Stomach (tissue), 9 donors: ENCODE measurements around the gene NANOS3. TPM values are rescaled to one million over a fixed set of nuclear protein-coding genes. Genes with fewer than 3 reads are reported as not detected.

Experiments
- DNase-seq, 2 donors: peaks; one replicate each; pipeline versions ENCODE4 v3.0.0 to v3.0.0-alpha.2; 2013 to 2019
- H3K27ac ChIP-seq, 5 donors: fragments of 200-600 bp in 4 of 5; sonication (generic) in 4 of 5; one replicate each; pipeline ENCODE4 v1.5.1; 2013 to 2019; ENCODE audit warnings: mild to moderate bottlenecking in 1 of 5, moderate library complexity in 1 of 5
- H3K27me3 ChIP-seq, 3 donors: fragments of 200-600 bp; sonication (generic); one replicate each; pipeline ENCODE4 v1.5.1; 2017 to 2019; ENCODE audit warnings: mixed run types in 1 of 3
- H3K36me3 ChIP-seq, 4 donors: fragments of 200-600 bp; sonication (generic); 1 replicate in 3 of 4; 2 replicates in 1 of 4; pipeline ENCODE4 v1.5.1; 2016 to 2019
- H3K4me1 ChIP-seq, 4 donors: fragments of 200-600 bp; sonication (generic); one replicate each; pipeline ENCODE4 v1.5.1; 2016 to 2019
- H3K4me3 ChIP-seq, 4 donors: fragments of 200-600 bp; sonication (generic) in 3 of 4; one replicate each; pipeline ENCODE4 v1.5.1; 2016 to 2019; ENCODE audit warnings: mild to moderate bottlenecking in 1 of 4
- H3K9me3 ChIP-seq, 4 donors: fragments of 200-600 bp; sonication (generic); one replicate each; pipeline ENCODE4 v1.5.1; 2016 to 2019
- CTCF ChIP-seq, 7 experiments: fragments of 450-650 bp in 4 of 7; fragments of 200-600 bp in 3 of 7; sonication (generic) in 3 of 7; IDR thresholded peaks; one replicate each; pipeline ENCODE4 v1.5.1; 2016 to 2019; ENCODE audit warnings: antibody characterized with exemption in 7 of 7, control low read depth in 2 of 7, mild to moderate bottlenecking in 1 of 7
- EP300 ChIP-seq: sonication (generic); formaldehyde crosslinking; IDR thresholded peaks from one replicate; pipeline ENCODE4 v1.6.1; 2017; ENCODE audit warnings: antibody characterized with exemption
- POLR2A ChIP-seq, 4 donors: fragments of 450-650 bp; IDR thresholded peaks; one replicate each; pipeline ENCODE4 v1.6.1; 2016; ENCODE audit warnings: antibody characterized with exemption in 4 of 4, control low read depth in 2 of 4, mild to moderate bottlenecking in 1 of 4, moderate library complexity in 1 of 4
- POLR2AphosphoS5 ChIP-seq, 3 donors: sonication (generic); formaldehyde crosslinking; IDR thresholded peaks; one replicate each; pipeline ENCODE4 v1.6.1; 2016; ENCODE audit warnings: antibody characterized with exemption in 3 of 3
- WGBS, 5 donors: extraction: QIAGEN DNeasy Blood & Tissue Kit in 3 of 5; methylation state at CpG; one replicate each; pipeline versions ENCODE4 v1.1.5 to v1.1.7; 2013 to 2018; 5-methylcytosine and 5-hydroxymethylcytosine counted together
- intact Hi-C: fragments of 100-400 bp; cut with DNase I; formaldehyde crosslinking; loops from one replicate; pipeline ENCODE4 v1.15.1; 2023; ENCODE audit warnings: low total_unique reads
- polyA plus RNA-seq, 3 donors: library from polyadenylated mRNA; stranded (reverse); fragments of 200-250 nt; gene quantifications; one replicate each; pipeline ENCODE4 v1.2.3, GENCODE V29; 2013
- total RNA-seq, 5 donors: library from RNA; depleted of rRNA; stranded (reverse); fragments of >200 nt; gene quantifications; one replicate each; pipeline versions ENCODE4 v1.1.0 to v1.2.3, GENCODE V29; 2014 to 2016
- donor health status: healthy with polysubstance abuse.
- donor health status: Bipolar disorder and iron deficiency.
- donor health status: healthy.

NANOS3 gene
- total and polyA plus RNA-seq, 8 donors: 1.2 TPM; not detected in 7

- 85 to 96% (median 91%) methylated on average over 4 of the region's 4 CpGs for WGBS, 5 donors
- no peak for DNase-seq
- Histone ChIP-seq H3K36me3 (no peaks in the 10 kb centered on the region), H3K27ac (no peak overlapping the region), H3K4me3 (no peak overlapping the region), H3K9me3 (no peaks in the 10 kb centered on the region), H3K4me1 (peaks cover 14 to 19% (median 18%) of the 10 kb centered on the region in 4 donors), H3K27me3 (peaks cover 0 to 24% (median 4%) of the 10 kb centered on the region in 3 donors)
- no peak for TF ChIP-seq POLR2AphosphoS5 (IDR thresholded peaks at IDR 0.05)
- no peak for TF ChIP-seq EP300
- TF ChIP-seq POLR2A (IDR thresholded peaks at IDR 0.05): no peak
- TF ChIP-seq CTCF (IDR thresholded peaks at IDR 0.05): no peak
- intact Hi-C loops: no loop called here
These were observed 6.1 kb upstream of the NANOS3 start for GRCh38 chr19:13870873-13871272.

GRCh38 chr19:13872339-13872694 lies 4.6 kb upstream of the NANOS3 start:
- Histone ChIP-seq H3K27ac (no peak overlapping the region), H3K9me3 (no peaks in the 10 kb centered on the region), H3K4me1 (peaks cover 9 to 13% (median 11%) of the 10 kb centered on the region in 4 donors), H3K27me3 (peaks cover 0 to 15% (median 0%) of the 10 kb centered on the region in 3 donors), H3K4me3 (peak overlapping the region; percentile 35 to 50 (median 44)), H3K36me3 (no peaks in the 10 kb centered on the region)
- 23 to 43% (median 28%) methylated on average over 5 of the region's 5 CpGs for WGBS, 5 donors
- intact Hi-C loops: no loop called here
- TF ChIP-seq POLR2AphosphoS5 (IDR thresholded peaks at IDR 0.05) (no peak), EP300 (no peak), POLR2A (IDR thresholded peaks at IDR 0.05) (no peak), CTCF (IDR thresholded peaks at IDR 0.05) (no peak)
- no peak for DNase-seq

GRCh38 chr19:13872695-13873389 lies 4.1 kb upstream of the NANOS3 start:
- no peaks in the 10 kb centered on the region for H3K9me3 ChIP-seq
- intact Hi-C loops: no loop called here
- H3K4me1 ChIP-seq: peaks cover 9 to 13% (median 11%) of the 10 kb centered on the region in 4 donors
- no peak overlapping the region for H3K27ac ChIP-seq
- DNase-seq: peak in 1 of 2 donors; percentile 83
- H3K36me3 ChIP-seq: no peaks in the 10 kb centered on the region
- 2 to 3% (median 2%) methylated on average over 20 to 45 of the region's 45 CpGs for WGBS, 5 donors
- H3K27me3 ChIP-seq: peaks cover 0 to 15% (median 0%) of the 10 kb centered on the region in 3 donors
- H3K4me3 ChIP-seq: peak overlapping the region; percentile 35 to 50 (median 44)
- TF ChIP-seq POLR2AphosphoS5 (IDR thresholded peaks at IDR 0.05) (no peak), CTCF (IDR thresholded peaks at IDR 0.05) (no peak), POLR2A (IDR thresholded peaks at IDR 0.05) (no peak), EP300 (no peak)

- Histone ChIP-seq H3K4me3 (no peak overlapping the region), H3K4me1 (peaks cover 9 to 13% (median 11%) of the 10 kb centered on the region in 4 donors), H3K27me3 (peaks cover 0 to 15% (median 0%) of the 10 kb centered on the region in 3 donors), H3K36me3 (no peaks in the 10 kb centered on the region), H3K9me3 (no peaks in the 10 kb centered on the region), H3K27ac (no peak overlapping the region)
- intact Hi-C loops: no loop called here
- 59 to 72% (median 63%) methylated on average over 26 to 35 of the region's 35 CpGs for WGBS, 5 donors
- TF ChIP-seq EP300: no peak
- no peak for TF ChIP-seq POLR2A (IDR thresholded peaks at IDR 0.05)
- TF ChIP-seq CTCF (IDR thresholded peaks at IDR 0.05): no peak
- no peak for TF ChIP-seq POLR2AphosphoS5 (IDR thresholded peaks at IDR 0.05)
- no peak for DNase-seq
These were observed 3.0 kb upstream of the NANOS3 start for GRCh38 chr19:13873834-13874515.
